ENCODE measurements around the gene ZNF665.
"Not testable (repeated sequence)": the region's sequence is repeated elsewhere in the genome, so short reads cannot be mapped to it uniquely, and the experiment has no call there.

Gene ZNF665

DNA sequence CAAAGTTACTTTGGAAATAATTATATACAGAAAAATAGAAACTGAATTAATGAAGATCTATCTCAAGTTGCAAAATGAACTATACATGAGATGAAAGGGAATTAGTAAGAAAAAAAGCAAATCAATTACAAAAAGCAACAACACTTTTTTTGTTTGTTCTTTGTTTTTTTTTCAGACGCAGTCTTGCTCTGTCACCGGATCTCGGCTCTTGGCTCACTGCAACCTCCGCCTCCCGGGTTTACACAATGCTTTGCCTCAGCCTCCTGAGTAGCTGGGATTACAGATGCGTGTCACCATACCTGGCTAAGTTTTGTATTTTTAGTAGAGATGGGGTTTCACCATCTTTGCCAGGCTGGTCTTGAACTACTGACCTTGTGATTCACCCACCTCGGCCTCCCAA, 62.7 kb downstream of the ZNF665 start:
- no peak overlapping the region for H3K27ac ChIP-seq (ENCODE audit: low read length)
- ATAC-seq (ENCODE audit: insufficient read depth, low read depth) (no peak), DNase-seq (no peak)
- no peak overlapping the region for H2AFZ ChIP-seq (ENCODE audit: low read depth, low read length)
- no peak for TF ChIP-seq EZH2 (IDR thresholded peaks at IDR 0.05; ENCODE audit: borderline replicate concordance, low read depth, low read length, severe bottlenecking)
- TF ChIP-seq, protein P1, sequence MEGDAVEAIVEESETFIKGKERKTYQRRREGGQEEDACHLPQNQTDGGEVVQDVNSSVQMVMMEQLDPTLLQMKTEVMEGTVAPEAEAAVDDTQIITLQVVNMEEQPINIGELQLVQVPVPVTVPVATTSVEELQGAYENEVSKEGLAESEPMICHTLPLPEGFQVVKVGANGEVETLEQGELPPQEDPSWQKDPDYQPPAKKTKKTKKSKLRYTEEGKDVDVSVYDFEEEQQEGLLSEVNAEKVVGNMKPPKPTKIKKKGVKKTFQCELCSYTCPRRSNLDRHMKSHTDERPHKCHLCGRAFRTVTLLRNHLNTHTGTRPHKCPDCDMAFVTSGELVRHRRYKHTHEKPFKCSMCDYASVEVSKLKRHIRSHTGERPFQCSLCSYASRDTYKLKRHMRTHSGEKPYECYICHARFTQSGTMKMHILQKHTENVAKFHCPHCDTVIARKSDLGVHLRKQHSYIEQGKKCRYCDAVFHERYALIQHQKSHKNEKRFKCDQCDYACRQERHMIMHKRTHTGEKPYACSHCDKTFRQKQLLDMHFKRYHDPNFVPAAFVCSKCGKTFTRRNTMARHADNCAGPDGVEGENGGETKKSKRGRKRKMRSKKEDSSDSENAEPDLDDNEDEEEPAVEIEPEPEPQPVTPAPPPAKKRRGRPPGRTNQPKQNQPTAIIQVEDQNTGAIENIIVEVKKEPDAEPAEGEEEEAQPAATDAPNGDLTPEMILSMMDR (IDR thresholded peaks at IDR 0.05; ENCODE audit: borderline replicate concordance, extremely low read depth, low read length, poor library complexity, severe bottlenecking) = no peak
- peaks cover 7% of the 10 kb centered on the region; the same call in 1 of the 2 replicates for H3K36me3 ChIP-seq (ENCODE audit: insufficient read depth, low read length)
- no peaks in the 10 kb centered on the region for H3K9me3 ChIP-seq (ENCODE audit: insufficient read depth, low read length, severe bottlenecking)
- H4K20me1 ChIP-seq (ENCODE audit: insufficient read depth, low read length) = peaks cover 11% of the 10 kb centered on the region; the same call in 1 of the 2 replicates
- H3K9ac ChIP-seq (ENCODE audit: low read depth, low read length) = no peak overlapping the region
- no peaks in the 10 kb centered on the region for H3K27me3 ChIP-seq (ENCODE audit: insufficient read depth, low read length, poor library complexity)
- H3K4me1 ChIP-seq (ENCODE audit: insufficient read depth, low read length) = peaks cover 30% of the 10 kb centered on the region
- no peak overlapping the region; a peak in 1 of 4 replicates for H3K4me3 ChIP-seq (ENCODE audit: low read depth in 1 of 2, low read length in 2 of 2)
- peaks cover 30% of the 10 kb centered on the region for H3K79me2 ChIP-seq (ENCODE audit: insufficient read depth, low read length)
- peak overlapping the region; percentile 93; the same call in 1 of the 2 replicates for H3K4me2 ChIP-seq (ENCODE audit: insufficient read depth, low read length)

GRCh38 chr19:53126733-53127526, 66.2 kb downstream of the ZNF665 start:
- not testable (repeated sequence) for H2AFZ ChIP-seq (ENCODE audit: low read depth, low read length); H3K27ac ChIP-seq (ENCODE audit: low read length); H3K4me3 ChIP-seq (ENCODE audit: low read depth in 1 of 2, low read length in 2 of 2); H3K9ac ChIP-seq (ENCODE audit: low read depth, low read length); ATAC-seq (ENCODE audit: insufficient read depth, low read depth); H4K20me1 ChIP-seq (ENCODE audit: insufficient read depth, low read length); H3K4me2 ChIP-seq (ENCODE audit: insufficient read depth, low read length); H3K9me3 ChIP-seq (ENCODE audit: insufficient read depth, low read length, severe bottlenecking); H3K27me3 ChIP-seq (ENCODE audit: insufficient read depth, low read length, poor library complexity); DNase-seq
- Histone ChIP-seq H3K4me1 (ENCODE audit: insufficient read depth, low read length) (peaks cover 19% of the 10 kb centered on the region), H3K36me3 (ENCODE audit: insufficient read depth, low read length) (peaks cover 22% of the 10 kb centered on the region; the same call in 1 of the 2 replicates), H3K79me2 (ENCODE audit: insufficient read depth, low read length) (peaks cover 24% of the 10 kb centered on the region)

DNA sequence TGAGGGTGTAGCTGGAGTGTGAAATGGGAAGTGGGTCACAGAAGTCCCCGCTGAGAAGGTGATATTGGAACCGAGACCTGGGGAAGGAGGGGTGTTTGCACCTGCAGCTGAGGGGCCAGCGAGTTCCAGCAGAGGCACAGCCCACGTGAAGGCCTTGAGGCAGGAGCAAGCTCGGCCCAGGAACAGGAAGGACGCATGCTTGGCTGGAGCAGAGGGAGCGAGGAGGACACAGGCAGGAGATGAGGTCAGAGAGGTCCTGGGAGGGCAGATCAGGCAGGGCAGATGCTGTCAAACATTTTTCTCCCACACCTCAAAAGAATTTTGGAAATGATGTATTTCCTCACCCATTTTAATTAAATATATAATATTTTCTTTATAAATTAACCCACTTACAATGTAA, 69.8 kb downstream of the ZNF665 start:
- Histone ChIP-seq H3K27me3 (ENCODE audit: insufficient read depth, low read length, poor library complexity) (no peaks in the 10 kb centered on the region), H3K9ac (ENCODE audit: low read depth, low read length) (no peak overlapping the region), H4K20me1 (ENCODE audit: insufficient read depth, low read length) (peaks cover 3% of the 10 kb centered on the region; the same call in 1 of the 2 replicates), H3K79me2 (ENCODE audit: insufficient read depth, low read length) (no peaks in the 10 kb centered on the region), H3K9me3 (ENCODE audit: insufficient read depth, low read length, severe bottlenecking) (no peaks in the 10 kb centered on the region), H3K4me2 (ENCODE audit: insufficient read depth, low read length) (no peak overlapping the region), H3K27ac (ENCODE audit: low read length) (no peak overlapping the region), H3K4me3 (ENCODE audit: low read depth in 1 of 2, low read length in 2 of 2) (no peak overlapping the region), H3K36me3 (ENCODE audit: insufficient read depth, low read length) (peaks cover 24% of the 10 kb centered on the region), H2AFZ (ENCODE audit: low read depth, low read length) (no peak overlapping the region), H3K4me1 (ENCODE audit: insufficient read depth, low read length) (no peaks in the 10 kb centered on the region)
- ATAC-seq (ENCODE audit: insufficient read depth, low read depth) (no peak), DNase-seq (no peak)
- TF ChIP-seq, protein P1 (IDR thresholded peaks at IDR 0.05; ENCODE audit: borderline replicate concordance, extremely low read depth, low read length, poor library complexity, severe bottlenecking) = no peak
- no peak for TF ChIP-seq EZH2 (IDR thresholded peaks at IDR 0.05; ENCODE audit: borderline replicate concordance, low read depth, low read length, severe bottlenecking)

Measured in DND-41 (cell line).